Stimulated activated naive B cell treated with anti-CD40 and anti-IgM and Interleukin-4, amounts not matched to agents 10 μg/mL and 1 μg/mL and 100 μg/mL, for 72 hours (primary cell): Measurements from ENCODE around the gene SSX4B.
"Not testable (repeated sequence)": the region's sequence is repeated elsewhere in the genome, so short reads cannot be mapped to it uniquely, and the experiment has no call there.

Experiments
- ATAC-seq, 2 donors: fragments of 150-1000 bp; cut with Tn5 transposase; replicated peaks; 2 replicates each; pipeline ENCODE4 v1.10.0; 2021; ENCODE audit warnings: moderate library complexity in 1 of 2
- DNase-seq: peaks from one replicate; pipeline ENCODE4 v3.0.0; 2021
- H3K27ac Mint-ChIP-seq: one replicate; pipeline ENCODE4 v1.8.0; 2022; ENCODE audit warnings: mild to moderate bottlenecking, mixed read lengths
- H3K27me3 Mint-ChIP-seq, 2 donors: one replicate each; pipeline ENCODE4 v1.8.0; 2022; ENCODE audit warnings: mixed read lengths in 2 of 2
- H3K36me3 Mint-ChIP-seq, 2 donors: one replicate each; pipeline ENCODE4 v1.8.0; 2022; ENCODE audit warnings: mixed read lengths in 2 of 2, mild to moderate bottlenecking in 1 of 2
- H3K4me1 Mint-ChIP-seq, 2 donors: one replicate each; pipeline ENCODE4 v1.8.0; 2022; ENCODE audit warnings: mixed read lengths in 2 of 2, mild to moderate bottlenecking in 1 of 2
- H3K4me3 Mint-ChIP-seq, 2 donors: one replicate each; pipeline ENCODE4 v1.8.0; 2022; ENCODE audit warnings: mild to moderate bottlenecking in 2 of 2, mixed read lengths in 2 of 2, moderate library complexity in 1 of 2
- H3K9me3 Mint-ChIP-seq, 2 donors: one replicate each; pipeline ENCODE4 v1.8.0; 2022; ENCODE audit warnings: mixed read lengths in 2 of 2, mild to moderate bottlenecking in 1 of 2

The SSX4B gene, protein sequence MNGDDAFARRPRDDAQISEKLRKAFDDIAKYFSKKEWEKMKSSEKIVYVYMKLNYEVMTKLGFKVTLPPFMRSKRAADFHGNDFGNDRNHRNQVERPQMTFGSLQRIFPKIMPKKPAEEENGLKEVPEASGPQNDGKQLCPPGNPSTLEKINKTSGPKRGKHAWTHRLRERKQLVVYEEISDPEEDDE

DNA sequence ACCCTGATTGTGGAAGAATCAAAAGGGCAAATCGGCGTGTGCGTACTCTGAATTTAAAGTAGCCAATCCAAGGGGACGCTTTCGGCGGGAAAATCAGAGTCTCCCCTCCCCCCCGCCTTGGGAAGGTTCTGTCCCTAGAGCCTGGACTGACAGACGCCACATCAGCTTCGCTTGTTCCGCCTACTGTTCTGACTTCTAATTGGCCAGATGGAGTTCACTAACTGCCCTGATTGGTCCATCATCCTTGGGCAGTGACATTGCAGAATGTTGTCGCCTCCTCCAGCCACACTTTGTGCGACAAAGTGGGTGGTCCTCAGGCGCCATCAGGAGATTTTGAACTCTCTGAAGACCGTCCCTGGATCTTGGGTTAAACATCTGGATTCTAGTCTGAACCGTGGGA, at the start of gene SSX4B:
SSX4B (minus strand) TSS at position 101 of the 400 bp plus-strand sequence. CDS start 588 bp downstream, outside the sequence.
- not testable (repeated sequence) for ATAC-seq, DNase-seq, H3K4me3 Mint-ChIP-seq, H3K27me3 Mint-ChIP-seq, H3K27ac Mint-ChIP-seq, H3K36me3 Mint-ChIP-seq, H3K4me1 Mint-ChIP-seq, H3K9me3 Mint-ChIP-seq

GRCh38 chrX:48460606-48461005, 48.8 kb upstream of the SSX4B start:
- H3K36me3 Mint-ChIP-seq, result peaks cover 37 to 49% of the 10 kb centered on the region in 2 donors

DNA sequence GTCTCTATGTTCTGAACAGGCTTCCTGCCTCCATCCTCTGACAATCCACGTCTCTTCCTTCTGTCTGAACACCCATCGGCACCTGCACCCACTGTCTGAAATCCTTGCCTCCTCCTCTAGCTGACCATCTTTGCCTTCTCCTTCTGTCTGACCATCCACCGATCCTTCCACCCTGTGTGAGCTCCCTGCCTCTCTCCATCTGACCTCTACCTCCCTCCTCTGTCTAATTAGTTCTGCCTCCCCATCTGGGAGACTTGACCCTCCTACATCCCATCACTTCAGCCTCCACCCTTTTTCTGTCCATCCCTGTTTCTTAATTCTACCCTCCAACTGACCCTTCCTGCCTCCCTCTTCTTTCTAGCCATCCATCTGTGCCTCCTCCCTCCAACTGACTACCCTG, 48.3 kb upstream of the SSX4B start:
- ATAC-seq (no peak), DNase-seq (no peak)
- no peaks in the 10 kb centered on the region for H3K9me3 Mint-ChIP-seq
- H3K36me3 Mint-ChIP-seq, result peaks cover 31 to 44% of the 10 kb centered on the region in 2 donors
- H3K27ac Mint-ChIP-seq, result no peak overlapping the region
- H3K27me3 Mint-ChIP-seq, result peaks cover 0 to 10% of the 10 kb centered on the region in 2 donors
- H3K4me1 Mint-ChIP-seq, result peaks cover 0 to 3% of the 10 kb centered on the region in 2 donors
- H3K4me3 Mint-ChIP-seq, result no peak overlapping the region

More at GRCh38 chrX:48460606-48461005, 48.8 kb upstream of the SSX4B start:
- Mint-ChIP-seq H3K27me3 (peaks cover 0 to 10% of the 10 kb centered on the region in 2 donors), H3K27ac (no peak overlapping the region), H3K9me3 (no peaks in the 10 kb centered on the region), H3K4me3 (no peak overlapping the region), H3K4me1 (peaks cover 2 to 8% of the 10 kb centered on the region in 2 donors)
- DNase-seq (no peak), ATAC-seq (no peak)

DNA sequence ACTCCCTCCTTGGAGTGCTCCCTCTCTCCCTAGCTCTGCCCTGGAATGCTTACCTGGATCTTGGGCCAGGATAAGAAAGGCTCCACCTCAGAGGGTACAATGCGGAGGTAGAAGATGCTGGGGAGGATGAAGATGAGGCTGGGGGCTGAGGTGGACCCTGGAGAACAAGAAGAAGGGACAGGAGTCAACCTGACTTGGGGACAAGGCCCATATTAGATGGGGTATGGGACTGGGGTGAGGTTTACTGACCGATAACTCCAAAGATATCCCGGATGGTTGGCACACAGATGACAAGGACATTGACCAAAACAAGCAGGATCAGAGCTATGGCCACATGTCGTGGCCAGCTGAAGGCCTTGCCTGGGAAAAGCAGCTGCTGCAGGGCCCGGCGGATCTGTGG, 47.7 kb upstream of the SSX4B start:
- no peak overlapping the region for H3K27ac Mint-ChIP-seq
- no peak overlapping the region for H3K4me3 Mint-ChIP-seq
- no peak for DNase-seq
- no peaks in the 10 kb centered on the region for H3K9me3 Mint-ChIP-seq
- peaks cover 28 to 40% of the 10 kb centered on the region in 2 donors for H3K36me3 Mint-ChIP-seq
- ATAC-seq, result no peak
- H3K27me3 Mint-ChIP-seq, result peaks cover 0 to 10% of the 10 kb centered on the region in 2 donors
- H3K4me1 Mint-ChIP-seq, result no peaks in the 10 kb centered on the region

DNA sequence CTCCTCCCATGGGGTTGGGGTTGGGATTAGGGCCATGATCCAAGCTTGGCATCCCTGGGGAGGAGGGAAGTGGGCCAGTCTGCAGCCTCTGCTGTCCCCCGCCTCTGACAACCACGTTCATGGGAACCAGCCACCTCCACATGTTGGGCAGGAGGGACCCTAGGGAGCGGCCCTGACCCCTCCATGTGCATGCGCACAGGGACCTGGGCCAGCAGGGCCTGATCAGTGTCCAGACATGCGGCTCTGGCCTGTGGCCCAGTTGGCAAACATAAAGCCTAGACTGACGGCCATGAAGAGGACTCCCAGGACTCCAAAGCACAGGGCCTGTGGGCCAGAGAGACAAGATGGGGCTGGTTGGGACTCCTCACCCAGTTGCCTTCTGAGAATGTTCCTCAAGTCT, 47.0 kb upstream of the SSX4B start:
- DNase-seq, result no peak
- ATAC-seq, result no peak
- peaks cover 0 to 10% of the 10 kb centered on the region in 2 donors for H3K27me3 Mint-ChIP-seq
- H3K27ac Mint-ChIP-seq, result no peak overlapping the region
- H3K36me3 Mint-ChIP-seq, result peaks cover 28 to 35% of the 10 kb centered on the region in 2 donors
- H3K9me3 Mint-ChIP-seq, result no peaks in the 10 kb centered on the region
- no peaks in the 10 kb centered on the region for H3K4me1 Mint-ChIP-seq
- no peak overlapping the region for H3K4me3 Mint-ChIP-seq

DNA sequence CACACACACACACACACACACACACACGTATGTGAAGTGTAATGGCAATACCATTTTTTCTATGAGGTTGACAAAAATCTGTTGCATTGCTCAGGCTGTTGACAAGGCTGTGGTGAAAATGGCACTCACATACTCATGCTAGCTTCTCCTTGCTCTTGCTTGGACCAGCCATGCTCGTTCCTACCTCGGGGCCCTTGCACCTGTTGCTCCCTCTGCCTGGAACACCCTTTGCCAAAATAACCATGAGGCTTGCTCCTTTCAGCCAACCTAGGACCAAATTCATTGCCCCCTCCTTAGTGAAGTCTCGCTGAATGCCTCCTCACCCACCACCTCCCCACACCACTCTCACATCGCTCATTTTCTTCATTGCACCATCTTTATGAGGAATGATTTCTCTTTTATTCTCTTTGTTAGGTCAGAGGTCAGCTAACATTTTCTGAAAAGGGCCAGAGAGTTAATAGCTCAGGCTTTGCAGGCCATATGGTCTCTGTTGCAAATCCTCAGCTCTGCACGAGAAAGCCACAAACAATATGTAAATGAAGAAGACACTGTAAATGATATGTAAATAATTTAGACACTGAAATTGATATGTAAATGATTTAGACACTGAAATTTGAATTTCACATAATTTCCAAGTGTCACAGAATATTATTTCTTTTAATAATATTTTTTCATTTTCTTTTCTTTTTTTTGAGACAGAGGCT, 45.0 kb upstream of the SSX4B start:
- H3K27me3 Mint-ChIP-seq, result peaks cover 0 to 10% of the 10 kb centered on the region in 2 donors
- no peaks in the 10 kb centered on the region for H3K4me1 Mint-ChIP-seq
- ATAC-seq (no peak), DNase-seq (no peak)
- no peak overlapping the region for H3K4me3 Mint-ChIP-seq
- H3K36me3 Mint-ChIP-seq, result peaks cover 23 to 29% of the 10 kb centered on the region in 2 donors
- no peaks in the 10 kb centered on the region for H3K9me3 Mint-ChIP-seq
- H3K27ac Mint-ChIP-seq, result no peak overlapping the region

DNA sequence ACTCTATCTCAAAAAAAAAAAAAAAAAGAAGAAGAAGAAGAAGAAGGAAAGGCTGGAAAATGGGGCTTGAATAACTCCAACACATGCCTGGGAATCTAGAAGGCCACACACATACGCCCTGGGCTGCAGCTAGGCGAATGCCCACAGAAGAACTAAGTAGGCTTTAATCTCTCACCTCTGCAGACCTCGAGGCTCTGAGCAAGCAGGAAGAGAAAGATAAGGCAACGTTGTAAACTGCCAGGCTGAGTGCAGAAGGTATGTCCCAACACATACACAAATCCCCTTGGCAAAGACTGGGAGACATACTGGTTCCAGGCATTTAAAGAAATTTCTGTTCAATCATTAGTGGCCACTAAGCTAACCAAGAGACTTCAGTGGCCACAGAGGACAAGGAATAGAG, 39.9 kb upstream of the SSX4B start:
- no peaks in the 10 kb centered on the region for H3K4me1 Mint-ChIP-seq
- H3K27me3 Mint-ChIP-seq, result no peaks in the 10 kb centered on the region
- H3K27ac Mint-ChIP-seq, result no peak overlapping the region
- H3K9me3 Mint-ChIP-seq, result no peaks in the 10 kb centered on the region
- no peak for ATAC-seq
- H3K4me3 Mint-ChIP-seq, result no peak overlapping the region
- H3K36me3 Mint-ChIP-seq, result peaks cover 0 to 1% of the 10 kb centered on the region in 2 donors
- no peak for DNase-seq

- Mint-ChIP-seq H3K4me3 (no peak overlapping the region), H3K9me3 (no peaks in the 10 kb centered on the region), H3K27me3 (peaks cover 0 to 5% of the 10 kb centered on the region in 2 donors), H3K36me3 (no peaks in the 10 kb centered on the region), H3K27ac (no peak overlapping the region), H3K4me1 (no peaks in the 10 kb centered on the region)
- DNase-seq (no peak), ATAC-seq (no peak)
These were observed 38.3 kb upstream of the SSX4B start for GRCh38 chrX:48450076-48450475.

DNA sequence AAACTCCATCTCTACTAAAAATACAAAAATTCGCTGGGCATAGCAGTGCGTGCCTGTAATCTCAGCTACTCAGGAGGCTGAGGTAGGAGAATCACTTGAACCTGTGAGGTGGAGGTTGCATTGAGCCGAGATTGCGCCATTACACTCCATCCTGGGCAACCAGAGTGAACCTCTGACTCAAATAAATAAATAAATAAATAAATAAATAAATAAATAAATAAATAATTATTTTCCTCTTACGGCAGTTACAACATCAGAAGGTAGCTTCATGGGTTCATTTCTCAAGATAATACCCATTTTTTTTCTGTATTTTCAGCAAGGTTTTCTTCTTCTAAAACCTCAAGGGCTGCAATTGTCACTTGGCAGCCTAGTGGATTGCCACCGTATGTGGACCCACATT, 35.4 kb upstream of the SSX4B start:
- not testable (repeated sequence) for ATAC-seq, H3K4me1 Mint-ChIP-seq, DNase-seq, H3K9me3 Mint-ChIP-seq, H3K36me3 Mint-ChIP-seq, H3K4me3 Mint-ChIP-seq, H3K27ac Mint-ChIP-seq
- peaks cover 6 to 20% of the 10 kb centered on the region in 2 donors for H3K27me3 Mint-ChIP-seq

- not testable (repeated sequence) for H3K4me3 Mint-ChIP-seq, H3K4me1 Mint-ChIP-seq, ATAC-seq, H3K27ac Mint-ChIP-seq, H3K36me3 Mint-ChIP-seq, DNase-seq
- Mint-ChIP-seq H3K27me3 (peaks cover 0 to 16% of the 10 kb centered on the region in 2 donors), H3K9me3 (peaks cover 5 to 11% of the 10 kb centered on the region in 2 donors)
These were observed 22.0 kb upstream of the SSX4B start for GRCh38 chrX:48433713-48434112.

GRCh38 chrX:48430166-48430565, 18.4 kb upstream of the SSX4B start:
- DNase-seq, H3K36me3 Mint-ChIP-seq, H3K4me3 Mint-ChIP-seq, H3K4me1 Mint-ChIP-seq, ATAC-seq, H3K27ac Mint-ChIP-seq: not testable (repeated sequence)
- H3K27me3 Mint-ChIP-seq, result peaks cover 0 to 16% of the 10 kb centered on the region in 2 donors
- peaks cover 4 to 11% of the 10 kb centered on the region in 2 donors for H3K9me3 Mint-ChIP-seq

GRCh38 chrX:48429606-48430005, 17.8 kb upstream of the SSX4B start:
- peaks cover 0 to 12% of the 10 kb centered on the region in 2 donors for H3K27me3 Mint-ChIP-seq

GRCh38 chrX:48427027-48427716, 15.4 kb upstream of the SSX4B start:
- H3K4me1 Mint-ChIP-seq, H3K27me3 Mint-ChIP-seq, H3K27ac Mint-ChIP-seq, H3K9me3 Mint-ChIP-seq, H3K4me3 Mint-ChIP-seq, ATAC-seq, H3K36me3 Mint-ChIP-seq, DNase-seq: not testable (repeated sequence)

More at GRCh38 chrX:48429606-48430005, 17.8 kb upstream of the SSX4B start:
- H3K4me1 Mint-ChIP-seq, H3K27ac Mint-ChIP-seq, ATAC-seq, H3K36me3 Mint-ChIP-seq, H3K4me3 Mint-ChIP-seq, DNase-seq, H3K9me3 Mint-ChIP-seq: not testable (repeated sequence)

DNA sequence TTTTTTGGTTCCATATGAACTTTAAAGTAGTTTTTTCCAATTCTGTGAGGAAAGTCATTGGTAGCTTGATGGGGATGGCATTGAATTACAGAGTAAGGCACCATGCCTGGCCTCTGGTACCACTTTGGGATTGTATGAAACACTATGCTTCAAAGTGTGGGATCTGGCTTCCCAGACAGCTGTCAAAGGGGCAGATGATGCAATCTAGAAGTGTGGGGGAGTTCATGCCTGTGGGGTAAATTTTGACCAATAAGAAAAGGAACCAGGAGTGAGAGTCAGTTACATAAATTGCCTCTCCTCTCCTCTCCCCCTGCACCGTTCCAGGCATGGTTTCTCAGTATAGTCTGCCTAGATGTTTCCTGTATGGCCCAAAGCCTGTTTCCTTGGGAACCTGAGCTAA, 13.9 kb downstream of the SSX4B start:
- H3K9me3 Mint-ChIP-seq, result not testable (repeated sequence)

More for the DNA sequence above, 13.9 kb downstream of the SSX4B start:
- ATAC-seq, H3K4me3 Mint-ChIP-seq, H3K36me3 Mint-ChIP-seq, DNase-seq, H3K4me1 Mint-ChIP-seq, H3K27ac Mint-ChIP-seq, H3K27me3 Mint-ChIP-seq: not testable (repeated sequence)
